NCI-H510A (cell line): ENCODE results near the gene PAX5.

Experiments used
- DNase-seq: peaks from one replicate; lab custom pipeline; 2025; lab: John Stamatoyannopoulos, UW

Gene PAX5

DNA sequence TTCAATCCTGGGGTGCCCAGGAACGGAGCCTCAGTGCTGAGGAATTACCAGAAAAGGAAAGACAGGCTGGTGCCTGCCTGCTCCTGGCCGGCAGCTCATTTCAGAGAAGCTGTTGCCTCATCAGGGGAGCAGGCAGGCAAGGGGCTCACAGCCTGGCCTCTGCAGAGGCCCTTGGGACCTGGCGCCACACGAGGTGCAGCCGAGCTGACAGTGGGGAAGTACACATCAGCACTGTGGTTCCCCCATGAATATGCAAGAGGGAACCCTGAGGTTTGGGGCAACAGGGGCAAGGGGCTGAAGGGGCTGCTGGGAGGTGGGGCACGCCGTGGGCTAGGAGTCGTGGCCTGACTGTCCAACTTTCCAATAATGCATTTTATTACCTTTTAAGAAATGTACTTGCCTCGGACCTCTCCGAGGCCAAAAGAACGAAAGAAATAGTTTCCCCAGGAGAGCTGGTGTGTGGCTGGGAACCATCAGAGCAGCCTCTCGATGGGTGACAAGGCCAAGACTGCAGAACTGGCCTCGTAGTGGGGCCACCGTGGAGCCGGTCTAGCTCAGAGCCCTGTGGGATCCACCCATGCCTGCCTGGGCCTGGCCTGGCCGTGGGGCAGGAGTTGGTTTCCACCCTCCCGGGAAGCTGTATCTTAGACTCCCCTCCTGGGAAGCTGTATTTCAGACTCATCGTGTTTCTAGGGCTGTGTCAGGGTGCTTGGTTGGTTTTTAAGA lies 198.6 kb downstream of the PAX5 start:
- no peak for DNase-seq

DNA sequence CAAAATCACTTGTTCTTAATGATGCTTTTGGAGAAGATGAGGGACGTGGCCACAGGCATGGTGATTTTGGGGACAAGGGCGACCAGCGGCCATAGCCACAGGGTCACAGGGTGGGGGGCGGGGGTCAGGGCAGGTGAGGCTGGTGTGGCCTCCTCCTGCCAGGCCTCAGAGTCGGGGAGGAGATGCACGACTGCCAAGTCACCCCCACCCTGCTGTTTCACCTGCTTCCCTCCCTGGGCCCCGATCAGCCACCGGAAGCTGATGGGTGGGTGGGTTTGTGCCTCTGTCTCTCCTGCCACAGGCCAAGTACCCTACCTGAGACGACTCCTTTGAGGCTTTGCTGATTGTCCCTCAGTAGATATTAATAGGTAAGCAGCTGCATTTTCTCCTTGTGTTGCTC lies 199.3 kb downstream of the PAX5 start:
- no peak for DNase-seq

DNA sequence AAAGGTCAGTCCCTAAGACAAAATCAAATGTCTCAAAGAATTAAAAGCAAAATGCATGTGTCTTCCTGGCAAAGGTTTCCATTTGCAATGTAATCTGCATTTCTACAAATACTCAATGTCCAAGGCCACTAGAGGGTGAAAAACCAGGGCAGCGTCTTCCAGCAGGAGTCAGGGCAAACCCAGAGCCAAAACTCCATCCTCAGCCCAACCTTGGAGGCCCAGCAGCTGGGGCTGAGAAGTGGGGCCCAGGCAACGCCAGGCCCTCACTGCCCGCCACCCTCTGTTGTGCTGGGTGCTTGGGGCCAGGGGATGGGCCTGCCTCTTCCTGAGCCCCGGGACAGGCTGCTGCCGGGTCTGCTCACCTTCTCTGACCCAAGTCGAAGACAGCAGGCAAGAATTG lies 200.1 kb downstream of the PAX5 start:
- DNase-seq = no peak

DNA sequence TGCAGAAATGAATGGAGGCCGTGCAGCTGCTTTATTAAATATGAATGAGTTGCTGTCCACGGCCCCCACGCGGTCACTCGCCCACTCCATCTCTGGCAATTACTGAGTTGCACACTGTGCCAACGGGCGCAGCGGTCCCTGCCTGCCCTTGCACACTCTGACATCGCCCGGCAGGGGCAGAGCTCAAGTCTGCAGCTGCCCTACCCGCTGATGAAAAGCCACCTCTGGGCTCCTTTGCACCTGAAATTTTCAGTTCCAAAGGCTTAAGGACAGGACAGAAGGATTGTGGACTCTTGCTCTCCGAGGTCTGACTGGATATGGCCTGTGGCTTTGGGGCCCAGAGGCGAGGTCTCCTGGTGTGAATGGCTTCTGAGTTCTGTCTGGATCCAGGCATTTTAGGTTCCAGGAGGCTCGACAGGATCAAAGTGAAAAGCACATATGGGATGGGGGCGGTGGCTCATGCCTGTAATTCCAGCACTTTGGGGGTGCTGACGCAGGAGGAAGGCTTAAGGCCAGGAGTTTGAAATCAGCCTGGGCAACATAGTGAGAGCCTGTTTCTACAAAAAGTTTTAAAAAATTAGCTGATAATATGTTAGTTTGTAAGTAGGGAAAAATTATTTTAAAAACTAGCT lies 201.8 kb downstream of the PAX5 start:
- DNase-seq = no peak

DNA sequence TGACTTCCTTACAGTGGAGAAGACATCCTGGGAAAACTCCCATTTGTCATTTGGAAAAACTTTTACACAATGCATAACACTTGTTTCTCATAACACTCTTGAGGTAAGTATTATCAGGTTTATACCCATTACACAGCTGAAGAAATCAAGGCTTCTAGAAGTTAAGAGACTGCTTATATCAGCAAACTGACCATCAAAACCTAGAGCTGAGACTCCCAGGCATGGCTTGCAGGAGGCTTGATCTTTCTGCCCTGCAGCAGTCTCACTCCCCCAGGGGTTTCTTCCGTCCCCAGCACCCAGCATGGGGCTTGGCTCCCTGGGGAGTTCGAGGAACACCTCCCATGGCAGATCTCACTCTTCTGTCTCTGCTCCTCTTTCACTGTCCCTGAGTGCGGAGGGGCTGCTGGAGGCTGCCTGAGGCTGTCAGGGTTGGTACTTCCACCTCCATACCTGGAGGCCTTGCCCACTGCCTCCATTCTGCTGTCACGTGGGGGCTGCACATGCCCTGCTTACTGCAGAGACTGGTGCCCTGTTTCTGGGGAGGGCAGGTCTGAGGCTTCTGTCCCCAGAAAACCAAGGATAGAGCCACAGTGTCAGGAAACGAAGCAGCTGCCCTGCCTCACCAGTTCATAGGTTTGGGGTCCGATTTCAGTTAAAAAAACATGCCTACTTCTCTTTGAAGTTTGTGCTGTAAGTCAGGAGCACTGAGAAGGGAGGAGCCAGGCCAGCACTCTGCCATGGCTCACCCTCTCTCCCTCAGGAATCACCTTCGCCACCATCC lies 202.5 kb downstream of the PAX5 start:
- DNase-seq = no peak

DNA sequence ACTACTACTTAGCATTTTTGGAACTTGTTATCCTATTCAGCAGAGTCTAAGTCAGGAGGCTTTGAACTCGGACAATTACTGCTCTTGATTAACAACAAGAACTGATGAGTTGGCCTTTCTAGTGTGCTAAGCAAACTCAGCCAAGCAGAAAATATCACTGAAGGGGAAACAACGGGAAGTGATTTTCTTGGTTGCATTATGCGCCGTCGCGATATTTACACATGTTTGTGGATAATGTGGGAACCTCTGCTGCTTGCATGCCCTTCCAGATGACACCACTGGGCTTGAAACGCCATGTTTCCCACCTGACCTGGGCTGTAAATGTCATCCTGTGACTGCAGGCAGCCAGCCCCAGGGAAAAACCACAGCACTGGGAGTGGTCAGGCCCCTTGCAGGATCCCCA lies 205.5 kb downstream of the PAX5 start:
- no peak for DNase-seq

DNA sequence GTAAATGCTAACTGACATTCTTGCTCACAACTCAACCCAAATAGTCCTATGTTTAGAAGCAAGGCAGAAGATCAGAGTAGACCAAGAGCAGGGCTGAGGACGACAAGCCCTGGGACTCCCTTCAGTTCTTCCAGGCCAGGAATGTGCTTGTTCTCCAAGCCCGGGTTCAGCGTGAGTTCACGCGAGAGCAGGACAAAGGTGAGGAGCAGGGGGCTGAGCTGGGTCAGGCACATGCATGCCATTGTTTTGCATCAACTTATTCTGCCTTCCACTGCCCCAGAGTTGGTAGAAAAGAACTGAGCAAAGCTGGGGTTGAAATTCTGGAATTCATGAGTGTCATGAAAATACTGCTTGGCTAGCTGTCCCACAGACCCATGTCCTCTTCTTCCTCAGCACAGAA lies 206.5 kb downstream of the PAX5 start:
- no peak for DNase-seq

DNA sequence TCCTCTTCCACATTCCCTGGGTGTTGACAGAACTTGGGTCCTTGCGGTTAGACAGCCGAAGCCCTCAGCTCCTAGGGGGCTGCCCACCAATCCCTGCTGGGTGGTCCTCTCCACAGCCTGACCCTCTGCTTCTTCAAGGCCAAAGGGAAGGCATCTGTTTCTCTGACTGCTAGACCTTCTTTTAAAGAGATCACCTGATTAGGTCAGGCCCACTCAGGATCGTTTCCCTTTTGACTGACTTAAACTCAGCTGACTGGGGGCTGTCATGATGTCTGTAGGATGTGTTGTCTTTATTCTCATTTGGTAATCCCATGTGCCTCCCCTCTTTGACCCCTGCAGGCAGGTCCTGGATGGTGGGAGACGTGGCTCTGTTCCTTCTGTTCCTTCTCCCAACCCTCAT lies 207.5 kb downstream of the PAX5 start:
- DNase-seq = no peak

DNA sequence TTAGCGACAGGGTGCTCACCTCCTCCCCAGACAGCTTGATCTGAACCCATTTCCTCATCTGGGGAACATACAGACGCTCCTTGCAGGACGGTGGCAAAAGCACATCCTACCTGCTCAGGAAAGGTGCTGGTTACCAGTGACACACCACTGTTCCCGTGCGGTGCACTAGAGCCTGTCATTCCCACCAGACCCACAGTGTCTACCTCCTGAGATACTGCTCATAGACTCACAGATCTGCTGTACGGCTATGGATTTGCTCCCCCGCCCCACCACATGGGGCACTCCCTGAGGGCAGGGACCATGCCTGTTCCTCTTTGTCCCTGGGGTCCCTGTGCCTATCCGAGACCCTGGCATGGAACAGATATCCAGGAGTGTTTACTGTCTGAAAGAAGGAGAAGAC lies 208.9 kb downstream of the PAX5 start:
- DNase-seq = no peak

DNA sequence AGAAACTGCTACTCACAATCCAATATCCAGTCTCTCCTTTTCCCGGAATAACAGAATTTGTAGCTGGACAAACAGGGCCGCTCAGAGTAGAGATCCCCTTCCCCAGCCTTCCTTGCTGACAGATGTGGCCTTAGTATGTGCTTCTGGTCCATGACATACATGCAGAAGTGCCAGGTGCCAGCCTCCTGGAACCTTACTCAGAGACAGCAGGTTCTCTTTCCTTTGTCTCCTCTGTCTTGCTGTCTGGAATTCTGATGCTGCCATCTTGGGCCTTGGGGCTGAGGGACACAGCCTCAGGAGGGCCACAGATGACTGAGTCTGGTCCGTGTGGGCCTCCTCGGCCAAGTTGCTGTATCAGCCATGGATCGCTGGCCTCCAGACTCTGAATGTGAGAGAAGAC lies 210.1 kb downstream of the PAX5 start:
- DNase-seq = no peak

DNA sequence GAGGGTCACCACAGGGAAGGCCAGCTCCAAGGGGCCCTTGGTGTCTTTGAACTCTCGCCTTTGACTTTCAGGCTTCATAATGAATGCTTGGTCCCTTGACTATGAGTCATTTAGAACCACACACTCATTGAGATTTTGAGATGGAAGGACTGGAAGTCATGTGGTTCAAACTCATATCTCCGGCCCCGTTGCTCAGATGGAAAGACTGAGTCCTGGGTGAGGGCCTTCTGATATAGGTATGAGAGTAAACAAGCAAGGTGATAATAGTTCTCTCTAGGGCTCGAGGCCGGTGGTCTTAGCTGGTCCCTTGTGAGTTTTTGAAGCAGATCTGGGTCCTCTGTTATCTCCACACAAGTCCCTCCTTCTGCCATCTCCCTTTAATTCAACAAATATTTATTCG lies 210.6 kb downstream of the PAX5 start:
- DNase-seq = no peak

DNA sequence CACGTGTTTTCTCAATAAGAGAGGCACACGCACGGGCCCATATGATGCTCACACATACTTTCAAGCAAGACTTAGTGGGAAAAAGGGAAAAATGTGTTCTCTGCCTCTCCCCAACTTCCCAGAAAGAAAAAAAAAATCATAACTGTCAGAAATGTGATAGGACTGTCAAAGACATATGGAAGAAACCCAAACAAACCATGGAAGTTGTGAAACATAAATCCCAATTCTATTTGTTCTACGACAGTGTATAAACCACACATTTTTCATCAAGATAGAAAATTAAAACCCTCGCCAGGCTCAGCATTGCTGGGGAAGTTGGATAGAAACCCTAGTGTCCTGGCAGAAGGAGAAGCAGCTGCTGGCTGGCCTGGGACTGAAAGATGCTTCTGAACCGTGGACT lies 211.9 kb downstream of the PAX5 start:
- DNase-seq = no peak

DNA sequence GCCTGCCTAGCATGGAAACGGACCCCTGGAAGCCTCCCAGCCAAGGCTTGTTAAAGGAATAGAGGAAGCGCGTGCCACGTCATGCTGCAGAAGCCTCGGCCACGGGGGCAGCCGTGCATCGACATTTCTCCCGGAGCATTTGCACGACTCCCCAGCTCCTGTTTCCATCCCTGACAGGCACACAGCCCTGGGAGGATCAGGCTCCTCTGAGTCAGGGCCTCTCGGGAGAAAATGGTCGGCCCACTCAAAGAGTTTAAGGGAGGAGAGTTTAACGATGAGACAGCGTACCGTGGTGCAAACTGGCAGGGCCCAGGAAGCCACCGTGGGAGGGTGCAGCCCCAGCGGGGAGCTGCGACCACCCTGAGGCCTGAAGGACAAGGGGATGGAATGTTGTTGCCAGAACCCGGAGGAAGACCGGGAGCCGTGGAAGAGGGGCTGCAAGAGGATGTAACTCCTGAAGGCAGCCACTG lies 213.6 kb downstream of the PAX5 start:
- DNase-seq = no peak

DNA sequence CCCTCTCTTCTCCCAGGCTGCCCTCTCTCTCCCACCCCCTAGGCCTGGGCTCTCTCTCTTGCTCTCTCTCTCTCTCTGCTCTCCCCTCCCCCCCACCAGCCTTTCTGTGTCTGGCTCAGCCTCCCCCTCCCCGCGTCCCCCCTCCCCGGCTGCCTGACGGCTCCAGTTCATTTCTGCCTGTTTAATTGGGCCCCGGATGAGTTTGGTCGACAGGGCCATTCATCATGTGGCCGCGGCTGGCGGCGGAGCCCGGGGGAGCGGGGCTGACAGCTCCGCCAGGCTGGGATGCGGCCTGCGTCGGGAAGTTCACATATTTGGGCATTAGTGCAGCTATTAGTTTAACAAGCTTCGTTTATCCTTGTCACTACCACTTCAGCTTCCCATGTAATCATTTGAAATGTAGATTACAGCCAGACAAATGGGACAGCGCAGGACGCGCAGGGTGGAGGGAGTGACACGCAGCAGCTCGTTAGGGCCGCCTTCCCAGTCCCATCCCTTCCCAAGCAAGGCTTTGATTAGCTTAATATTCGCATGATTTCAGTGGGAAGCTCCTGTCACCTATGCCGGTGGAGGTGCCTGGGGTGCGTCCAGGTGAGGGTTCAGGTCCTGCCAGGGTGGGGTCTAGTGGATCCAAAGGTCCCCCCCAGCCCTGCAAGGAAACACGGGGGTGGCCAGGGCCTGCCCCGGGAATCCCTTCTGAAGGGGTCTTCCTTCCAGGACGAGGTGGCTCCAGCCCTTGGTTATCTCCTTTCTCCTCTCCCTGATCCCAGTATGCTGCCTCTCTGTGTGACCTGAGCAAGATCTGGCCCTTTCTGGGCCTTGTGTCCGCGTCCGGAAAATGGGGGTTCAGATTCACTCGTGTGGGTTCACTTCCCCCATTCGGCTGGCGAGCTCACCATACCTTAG lies 214.8 kb downstream of the PAX5 start:
- no peak for DNase-seq

DNA sequence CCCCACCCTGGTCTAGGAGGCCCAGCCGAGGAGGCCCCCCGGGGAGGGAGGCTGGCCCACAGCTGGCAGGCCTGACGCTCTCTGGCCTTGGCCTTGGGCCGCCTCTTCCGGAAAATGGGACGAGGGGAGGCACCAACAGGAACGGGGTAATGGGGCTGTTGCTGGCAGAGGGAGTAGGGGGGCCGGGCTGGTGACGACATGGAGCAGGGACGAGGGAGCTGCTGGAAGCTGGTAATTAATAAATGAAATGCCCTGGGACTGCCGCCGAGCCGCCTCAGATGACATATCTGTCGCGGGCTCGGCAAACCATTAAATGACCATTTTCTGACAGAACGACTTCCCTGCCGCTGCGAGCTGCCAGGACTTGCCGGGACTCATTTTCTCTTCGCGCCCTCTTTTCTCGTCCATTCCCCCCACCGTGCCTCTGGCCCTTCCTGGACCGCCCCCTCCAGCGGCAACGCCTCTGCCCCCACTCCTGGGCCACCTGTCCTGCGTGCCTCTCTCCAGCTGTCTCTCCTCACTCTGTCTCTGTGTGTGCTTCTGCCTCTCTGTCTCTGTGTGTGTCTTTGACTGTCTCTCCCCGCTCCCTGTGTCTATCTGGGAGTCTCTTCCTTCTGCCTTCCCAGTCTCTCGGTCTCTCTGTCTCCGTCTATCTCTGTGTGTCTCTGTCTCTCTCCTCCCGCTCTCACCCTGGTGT lies 215.7 kb downstream of the PAX5 start:
- DNase-seq = no peak

DNA sequence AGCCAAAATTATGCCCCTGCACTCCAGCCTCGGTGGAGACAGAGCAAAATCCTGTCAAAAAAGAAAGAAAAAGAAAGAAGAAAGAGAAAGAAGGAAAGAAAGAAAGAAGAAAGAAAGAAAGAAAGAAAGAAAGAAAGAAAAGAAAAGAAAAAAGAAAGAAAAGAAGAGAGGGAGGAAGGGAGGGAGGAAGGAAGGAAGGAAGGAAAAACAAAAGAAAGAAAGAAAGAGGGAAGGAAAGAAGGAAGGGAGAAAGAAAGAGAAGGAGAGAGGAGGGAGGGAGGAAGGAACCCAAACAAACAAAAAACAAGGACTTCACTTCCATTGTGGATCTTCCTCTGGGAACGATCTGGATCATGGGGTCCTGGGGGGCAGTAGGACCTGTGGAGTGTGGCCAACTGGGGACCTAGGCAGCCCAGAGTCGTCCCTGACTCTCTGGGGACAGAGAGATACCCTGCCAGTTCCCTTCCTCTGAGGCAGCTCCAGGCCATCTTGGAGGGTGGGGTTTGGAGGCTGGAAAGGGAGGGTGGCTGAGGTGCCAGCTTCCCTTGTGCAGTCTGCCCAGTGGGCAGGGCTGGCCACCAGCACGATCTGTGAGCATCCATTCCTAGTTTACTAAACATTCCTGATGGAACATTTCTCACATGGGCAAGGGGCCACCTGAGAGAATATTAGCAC lies 216.8 kb downstream of the PAX5 start:
- DNase-seq = no peak

DNA sequence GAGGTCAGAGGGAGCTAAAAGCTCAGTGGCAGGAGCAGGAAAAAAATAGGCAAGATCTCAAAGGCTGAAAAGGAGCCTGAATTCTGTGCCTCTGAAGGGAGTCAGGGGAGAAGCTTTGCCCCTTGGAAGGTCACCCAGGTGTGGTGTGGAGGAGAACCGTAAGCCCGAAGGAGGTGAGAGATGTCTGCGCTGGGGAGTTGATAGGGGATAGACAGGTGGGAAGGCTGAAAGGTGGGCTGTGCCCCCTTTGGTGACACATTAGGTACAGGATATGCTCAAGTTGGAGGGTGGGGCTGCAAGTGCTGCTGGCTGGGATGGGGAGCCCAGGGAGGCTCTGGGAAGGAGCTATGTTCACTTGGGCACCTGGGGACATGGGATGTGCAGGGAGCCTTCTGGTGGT lies 217.7 kb downstream of the PAX5 start:
- no peak for DNase-seq

DNA sequence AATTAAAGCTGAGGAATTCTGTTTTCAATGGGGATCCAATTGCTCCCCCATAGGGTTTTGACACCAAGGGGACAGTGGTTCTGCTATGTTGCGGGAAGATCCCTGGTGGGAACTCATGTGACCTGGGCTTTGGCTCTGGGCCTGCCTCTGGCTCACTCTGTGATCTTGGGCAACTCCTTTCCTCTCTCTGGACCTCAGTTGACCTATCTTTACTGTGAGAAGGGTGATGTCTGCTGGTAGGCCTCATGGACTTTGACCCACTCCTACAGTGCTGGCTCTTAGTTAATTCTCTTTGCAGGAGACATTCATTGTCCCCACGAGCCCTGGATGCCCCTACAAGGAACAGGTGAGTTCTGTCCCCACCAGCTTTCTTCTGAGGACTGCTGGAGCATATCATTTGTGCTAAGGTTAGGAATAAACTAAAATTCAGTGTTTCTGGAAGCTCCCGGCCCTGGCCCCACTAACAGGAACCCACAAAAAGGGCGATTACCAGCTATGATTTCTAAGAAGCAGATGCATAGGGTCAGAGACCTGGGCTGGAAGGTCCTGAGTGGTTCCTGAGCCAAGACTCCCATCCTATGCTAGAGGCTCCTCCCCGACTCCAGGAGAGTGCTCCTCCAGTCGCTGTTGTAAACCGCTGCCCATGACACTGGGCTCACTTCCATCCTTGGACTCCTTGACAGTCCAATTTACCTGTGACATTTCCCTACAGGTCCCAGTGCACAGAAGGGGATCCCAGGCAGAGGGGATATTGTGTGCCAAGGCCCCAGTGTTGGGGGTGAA lies 218.3 kb downstream of the PAX5 start:
- no peak for DNase-seq

DNA sequence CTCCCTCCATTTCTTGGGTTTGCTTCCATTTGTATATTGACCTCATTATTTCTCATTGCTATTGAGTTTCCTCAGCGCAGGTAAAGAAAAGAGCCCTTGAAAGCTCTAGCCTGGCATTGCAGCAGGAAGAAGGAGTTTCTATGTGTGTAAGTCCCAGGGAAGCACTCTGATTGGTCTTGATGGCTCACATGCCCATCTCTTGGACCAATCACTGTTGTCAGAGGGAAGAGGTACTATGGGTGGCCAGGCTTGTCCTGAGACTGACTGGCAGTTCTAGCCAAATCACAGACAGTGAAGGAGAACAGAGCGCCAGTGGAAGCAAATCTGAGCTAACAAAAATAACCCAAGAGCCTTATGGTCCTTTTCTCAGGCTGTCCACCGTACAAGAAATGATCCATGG lies 219.0 kb downstream of the PAX5 start:
- no peak for DNase-seq

DNA sequence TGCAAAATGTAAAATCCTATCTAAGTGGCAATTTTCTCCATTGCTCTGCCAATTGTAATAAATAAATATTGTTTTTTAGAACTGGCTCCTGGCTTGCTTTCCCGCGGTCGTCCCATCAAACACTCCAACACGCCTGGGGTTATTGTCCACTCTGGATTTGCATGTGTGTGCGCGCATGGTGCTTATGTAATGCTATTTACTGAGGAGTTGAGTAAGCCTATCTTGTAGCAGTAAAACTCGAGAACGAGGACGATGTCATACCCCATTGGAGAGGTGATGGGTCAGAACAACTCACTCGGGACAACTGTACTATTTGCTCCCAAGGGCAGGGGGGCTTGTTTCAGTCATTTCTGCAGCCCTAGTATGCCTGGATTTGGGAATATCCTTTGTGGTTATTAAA lies 220.9 kb downstream of the PAX5 start:
- DNase-seq = no peak
